C4-2B (cell line): Measurements from ENCODE around the gene KCNN1.

Source experiments
- H3K27ac ChIP-seq: fragments of 450-650 bp; 2 replicates; pipeline ENCODE4 v1.5.1; 2017
- ZFX ChIP-seq: fragments of 450-650 bp; IDR thresholded peaks from 2 replicates; pipeline ENCODE4 v1.6.1; 2017
- TF ChIP-seq, protein P1 (sequence below): fragments of 450-650 bp; conservative IDR thresholded peaks from 2 replicates; pipeline ENCODE4 v1.5.1; 2017; ENCODE audit warnings: mild to moderate bottlenecking

KCNN1 gene

GRCh38 chr19:17967257-17968051, 547 bp downstream of the KCNN1 start:
- no peak overlapping the region for H3K27ac ChIP-seq
- TF ChIP-seq, protein P1, sequence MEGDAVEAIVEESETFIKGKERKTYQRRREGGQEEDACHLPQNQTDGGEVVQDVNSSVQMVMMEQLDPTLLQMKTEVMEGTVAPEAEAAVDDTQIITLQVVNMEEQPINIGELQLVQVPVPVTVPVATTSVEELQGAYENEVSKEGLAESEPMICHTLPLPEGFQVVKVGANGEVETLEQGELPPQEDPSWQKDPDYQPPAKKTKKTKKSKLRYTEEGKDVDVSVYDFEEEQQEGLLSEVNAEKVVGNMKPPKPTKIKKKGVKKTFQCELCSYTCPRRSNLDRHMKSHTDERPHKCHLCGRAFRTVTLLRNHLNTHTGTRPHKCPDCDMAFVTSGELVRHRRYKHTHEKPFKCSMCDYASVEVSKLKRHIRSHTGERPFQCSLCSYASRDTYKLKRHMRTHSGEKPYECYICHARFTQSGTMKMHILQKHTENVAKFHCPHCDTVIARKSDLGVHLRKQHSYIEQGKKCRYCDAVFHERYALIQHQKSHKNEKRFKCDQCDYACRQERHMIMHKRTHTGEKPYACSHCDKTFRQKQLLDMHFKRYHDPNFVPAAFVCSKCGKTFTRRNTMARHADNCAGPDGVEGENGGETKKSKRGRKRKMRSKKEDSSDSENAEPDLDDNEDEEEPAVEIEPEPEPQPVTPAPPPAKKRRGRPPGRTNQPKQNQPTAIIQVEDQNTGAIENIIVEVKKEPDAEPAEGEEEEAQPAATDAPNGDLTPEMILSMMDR: no peak
- no peak for TF ChIP-seq ZFX

- no peak overlapping the region for H3K27ac ChIP-seq
- TF ChIP-seq, protein P1: no peak
- no peak for TF ChIP-seq ZFX
These were observed 1.5 kb downstream of the KCNN1 start for GRCh38 chr19:17968362-17968761.

- TF ChIP-seq, protein P1: no peak
- no peak for TF ChIP-seq ZFX
- H3K27ac ChIP-seq: no peak overlapping the region
These were observed 2.3 kb downstream of the KCNN1 start for GRCh38 chr19:17969096-17969792.

GRCh38 chr19:17972230-17972629, 5.3 kb downstream of the KCNN1 start:
- H3K27ac ChIP-seq: no peak overlapping the region
- TF ChIP-seq, protein P1: no peak
- no peak for TF ChIP-seq ZFX

DNA sequence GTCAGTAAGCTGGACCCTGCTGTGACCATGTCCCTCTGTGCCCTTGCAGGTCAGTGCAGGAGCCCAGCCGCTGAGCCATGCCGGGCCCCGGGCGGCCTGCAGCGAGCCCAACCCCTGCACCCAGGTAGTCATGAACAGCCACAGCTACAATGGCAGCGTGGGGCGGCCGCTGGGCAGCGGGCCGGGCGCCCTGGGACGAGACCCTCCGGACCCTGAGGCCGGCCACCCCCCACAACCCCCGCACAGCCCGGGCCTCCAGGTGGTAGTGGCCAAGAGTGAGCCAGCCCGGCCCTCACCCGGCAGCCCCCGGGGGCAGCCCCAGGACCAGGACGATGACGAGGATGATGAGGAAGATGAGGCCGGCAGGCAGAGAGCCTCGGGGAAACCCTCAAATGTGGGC, 6.9 kb downstream of the KCNN1 start:
- no peak overlapping the region for H3K27ac ChIP-seq
- TF ChIP-seq, protein P1: no peak
- no peak for TF ChIP-seq ZFX

DNA sequence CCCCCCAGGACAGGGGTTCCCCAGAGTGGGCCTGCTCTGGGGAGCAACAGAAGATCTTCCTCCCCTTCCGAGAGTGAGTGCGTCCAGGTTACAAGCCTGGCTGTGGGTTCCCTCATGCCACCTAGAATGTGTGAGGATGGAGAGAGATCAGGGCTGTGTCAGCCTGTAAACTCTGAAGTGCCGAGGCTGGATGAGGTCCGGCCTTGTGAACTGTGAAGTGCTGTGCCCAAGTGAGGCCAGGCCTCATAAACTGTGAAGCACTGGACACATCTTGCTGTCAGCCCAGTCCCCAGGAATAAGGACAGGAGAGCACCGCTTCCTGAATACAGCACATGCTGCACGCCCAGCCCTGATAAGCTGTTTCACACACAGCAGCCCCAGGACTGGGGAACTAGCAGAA, 7.6 kb downstream of the KCNN1 start:
- H3K27ac ChIP-seq: no peak overlapping the region
- TF ChIP-seq, protein P1: no peak
- no peak for TF ChIP-seq ZFX

- TF ChIP-seq, protein P1: no peak
- TF ChIP-seq ZFX: no peak
- H3K27ac ChIP-seq: no peak overlapping the region
These were observed 8.1 kb downstream of the KCNN1 start for GRCh38 chr19:17975032-17975431.
